IMR-90 (cell line): ENCODE results near the gene HSD17B3. TPM values are rescaled to one million over a fixed set of nuclear protein-coding genes. Genes with fewer than 3 reads are reported as not detected.

Experiments
- ATAC-seq: fragments of 200-7000 bp; cut with Tn5 transposase; 2 replicates; pipeline ENCODE4 v1.9.1; 2020; ENCODE audit warnings: low read depth, mild to moderate bottlenecking, moderate library complexity
- BruUV-seq: library from RNA; stranded (reverse); fragments of 400-500 nt; replicated peaks from 2 replicates; lab custom pipeline; 2021; lab: Mats Ljungman, UMichigan
- CTCF ChIA-PET: fragments of 300-600 bp; formaldehyde crosslinking; extraction: SDS; loops from one replicate; lab custom pipeline; 2021; ENCODE audit warnings: antibody characterized with exemption; lab: Yijun Ruan, JAX
- POLR2A ChIA-PET: fragments of 300-600 bp; sonication (Branson Sonifier 250); formaldehyde crosslinking; loops from one replicate; lab custom pipeline; 2022; ENCODE audit warnings: antibody characterized with exemption; ENCODE audit not compliant: unreplicated experiment; lab: Charles Lee
- DNase-seq: peaks from one replicate; pipeline ENCODE4 v3.0.0; 2013
- H2AFZ ChIP-seq: replicated peaks from 2 replicates; pipeline ENCODE3; 2013; ENCODE audit warnings: low read length, mild to moderate bottlenecking; ENCODE audit not compliant: poor library complexity
- H2AK5ac ChIP-seq: 2 replicates; pipeline ENCODE4 v1.6.1; 2013; ENCODE audit warnings: low read depth, low read length, inconsistent platforms
- H2AK9ac ChIP-seq: replicated peaks from 2 replicates; pipeline ENCODE3; 2013; ENCODE audit warnings: mild to moderate bottlenecking, low read depth, low read length, moderate library complexity; ENCODE audit not compliant: poor library complexity
- H2BK120ac ChIP-seq: 2 replicates; pipeline ENCODE4 v1.6.1; 2013; ENCODE audit warnings: low read depth, low read length, inconsistent platforms
- H2BK15ac ChIP-seq: 3 replicates; pipeline ENCODE4 v1.6.1; 2013; ENCODE audit warnings: low read depth, low read length, inconsistent platforms
- H2BK20ac ChIP-seq: 2 replicates; pipeline ENCODE4 v1.6.1; 2013; ENCODE audit warnings: low read depth, mild to moderate bottlenecking, inconsistent platforms, low read length, moderate library complexity
- H2BK5ac ChIP-seq: 2 replicates; pipeline ENCODE4 v1.6.1; 2013; ENCODE audit warnings: mild to moderate bottlenecking, low read depth, low read length, inconsistent platforms; ENCODE audit not compliant: poor library complexity, severe bottlenecking
- H3K14ac ChIP-seq: replicated peaks from 2 replicates; pipeline ENCODE4 v1.6.1; 2013; ENCODE audit warnings: low read depth, low read length, inconsistent platforms
- H3K18ac ChIP-seq: 2 replicates; pipeline ENCODE4 v1.6.1; 2013; ENCODE audit warnings: low read depth, low read length, control low read depth
- H3K23ac ChIP-seq: 2 replicates; pipeline ENCODE4 v1.6.1; 2013; ENCODE audit warnings: low read depth, low read length, inconsistent platforms
- H3K27ac ChIP-seq: 2 replicates; pipeline ENCODE4 v1.5.1; 2013; ENCODE audit warnings: mild to moderate bottlenecking, control low read depth, low read length; ENCODE audit not compliant: insufficient read depth
- H3K27me3 ChIP-seq: 2 replicates; pipeline ENCODE4 v1.6.1; 2013; ENCODE audit warnings: low read length; ENCODE audit not compliant: control insufficient read depth, insufficient read depth
- H3K36me3 ChIP-seq: 2 replicates; pipeline ENCODE4 v1.6.1; 2013; ENCODE audit warnings: low read length, mixed read lengths; ENCODE audit not compliant: control insufficient read depth, insufficient read depth
- H3K4ac ChIP-seq: 2 replicates; pipeline ENCODE4 v1.6.1; 2013; ENCODE audit warnings: low read depth, low read length, inconsistent platforms
- H3K4me1 ChIP-seq: 2 replicates; pipeline ENCODE4 v1.6.1; 2013; ENCODE audit warnings: low read length, mixed read lengths; ENCODE audit not compliant: control insufficient read depth, insufficient read depth
- H3K4me2 ChIP-seq: 2 replicates; pipeline ENCODE4 v1.6.1; 2013; ENCODE audit warnings: low read depth, mild to moderate bottlenecking, control low read depth, low read length, moderate library complexity
- H3K4me3 ChIP-seq: 2 replicates; pipeline ENCODE4 v1.5.1; 2013; ENCODE audit warnings: low read depth, mild to moderate bottlenecking, control low read depth, low read length, moderate library complexity; ENCODE audit not compliant: insufficient read depth
- H3K56ac ChIP-seq: 2 replicates; pipeline ENCODE4 v1.6.1; 2013; ENCODE audit warnings: low read length, inconsistent platforms; ENCODE audit not compliant: insufficient read depth; ENCODE audit errors: extremely low read depth
- H3K79me1 ChIP-seq, 2 experiments: 2 replicates each; pipeline ENCODE4 v1.6.1; 2013; ENCODE audit warnings: low read length in 2 of 2, inconsistent platforms in 1 of 2, low read depth in 1 of 2
- H3K9ac ChIP-seq: 2 replicates; pipeline ENCODE4 v1.6.1; 2013; ENCODE audit warnings: low read depth, low read length, control low read depth
- H3K9me1 ChIP-seq: 2 replicates; pipeline ENCODE4 v1.6.1; 2013; ENCODE audit warnings: low read length, inconsistent platforms; ENCODE audit not compliant: insufficient read depth
- H3K9me3 ChIP-seq: 2 replicates; pipeline ENCODE4 v1.6.1; 2013; ENCODE audit warnings: low read length; ENCODE audit not compliant: control insufficient read depth, insufficient read depth
- H4K20me1 ChIP-seq: 2 replicates; pipeline ENCODE4 v1.6.1; 2013; ENCODE audit warnings: low read length, inconsistent platforms; ENCODE audit not compliant: insufficient read depth
- H4K5ac ChIP-seq: 2 replicates; pipeline ENCODE4 v1.6.1; 2013; ENCODE audit warnings: mild to moderate bottlenecking, low read depth, low read length, control low read depth
- H4K8ac ChIP-seq, 2 experiments: 2 replicates each; pipeline ENCODE4 v1.6.1; 2013; ENCODE audit warnings: low read depth in 2 of 2, low read length in 2 of 2, control low read depth in 1 of 2, inconsistent platforms in 1 of 2
- H4K91ac ChIP-seq: 2 replicates; pipeline ENCODE4 v1.6.1; 2013; ENCODE audit warnings: low read depth, low read length, inconsistent platforms; ENCODE audit not compliant: insufficient read depth
- POLR2A ChIP-seq: IDR thresholded peaks from 2 replicates; pipeline ENCODE4 v1.6.1; 2012; ENCODE audit warnings: mild to moderate bottlenecking, low read depth, low read length
- RFX5 ChIP-seq: IDR thresholded peaks from 2 replicates; pipeline ENCODE4 v1.8.0; 2012; ENCODE audit warnings: low read depth, mild to moderate bottlenecking, low read length, moderate library complexity
- WGBS, 2 experiments: methylation state at CpG; one replicate each; pipeline versions ENCODE4 v1.1.5 to v1.1.7; 2013; ENCODE audit warnings: missing lambda C conversion rate in 2 of 2; ENCODE audit not compliant: insufficient read length in 1 of 2; ENCODE audit errors: extremely low coverage in 2 of 2; 5-methylcytosine and 5-hydroxymethylcytosine counted together
- dilution Hi-C: fragments of 300-500 bp; cut with HindIII; formaldehyde crosslinking; loops from one replicate; pipeline ENCODE4 v1.14.3; 2018; ENCODE audit warnings: low sequenced_read_pairs; ENCODE audit not compliant: unreplicated experiment
- in situ Hi-C: fragments of 300-500 bp; cut with MboI; formaldehyde crosslinking; loops from 3 replicates; pipeline ENCODE4 v1.14.3; 2019; ENCODE audit warnings: low sequenced_read_pairs, inconsistent platforms, mixed read lengths
- intact Hi-C: fragments of 100-400 bp; cut with micrococcal nuclease; formaldehyde crosslinking; loops from 2 replicates; pipeline ENCODE4 v1.10.0; 2022
- polyA plus RNA-seq, 3 experiments: library from polyadenylated mRNA; depleted of rRNA; stranded (reverse); fragments of >200 nt; gene quantifications; 2 replicates each; pipeline ENCODE4 v1.2.3, GENCODE V29; 2012; ENCODE audit warnings: low replicate concordance in 1 of 3
- total RNA-seq: library from RNA; depleted of rRNA; stranded (reverse); fragments of >200 nt; gene quantifications from 2 replicates; pipeline ENCODE4 v1.2.3, GENCODE V29; 2012

The HSD17B3 gene
- total and polyA plus RNA-seq, 2 of the 4 experiments (the other 2 are of a cell fraction), result 0.18 TPM; not detected in 1

- Histone ChIP-seq H3K79me1 (no peaks in the 10 kb centered on the region), H2AFZ (no peak overlapping the region), H2BK5ac (no peak overlapping the region), H3K4me1 (no peaks in the 10 kb centered on the region), H2BK15ac (no peak overlapping the region), H3K4me2 (no peak overlapping the region), H4K20me1 (no peaks in the 10 kb centered on the region), H3K14ac (no peak overlapping the region), H2BK20ac (no peak overlapping the region), H3K9me1 (no peaks in the 10 kb centered on the region), H2AK9ac (no peak overlapping the region), H3K4ac (no peak overlapping the region), H4K8ac (no peak overlapping the region), H4K5ac (no peak overlapping the region), H4K91ac (no peak overlapping the region), H3K56ac (no peak overlapping the region), H3K27ac (no peak overlapping the region), H3K4me3 (no peak overlapping the region), H2BK120ac (no peak overlapping the region), H3K23ac (no peak overlapping the region), H3K36me3 (peaks cover 2% of the 10 kb centered on the region; the same call in 1 of the 2 replicates), H2AK5ac (no peak overlapping the region), H3K18ac (no peak overlapping the region), H3K27me3 (no peaks in the 10 kb centered on the region), H3K9me3 (no peaks in the 10 kb centered on the region), H3K9ac (no peak overlapping the region)
- POLR2A ChIA-PET, result no interaction called here
- intact Hi-C loops, result no loop called here
- TF ChIP-seq RFX5 (no peak), POLR2A (no peak)
- DNase-seq, result no peak
- no CpG with 5 or more reads among the region's 1 CpG for WGBS, 2 experiments
- CTCF ChIA-PET, result no interaction called here
- no peak for ATAC-seq
- BruUV-seq, result no TSS peak
- dilution Hi-C loops, result no loop called here
- in situ Hi-C loops, result loop anchor here (10.0 kb wide), 1 partner anchor 61 kb away; no protein-coding TSS in a partner anchor
These were observed 32.0 kb upstream of the HSD17B3 start for GRCh38 chr9:96333958-96334357.
